ENCODE results near the gene GATC. TPM values are rescaled to one million over a fixed set of nuclear protein-coding genes. Genes with fewer than 3 reads are reported as not detected.

GATC gene
- total and polyA plus RNA-seq, 2 experiments from 2014 or later: 15.9 to 18.3 TPM

- in situ Hi-C loops (cut with MboI): no loop called here
- H3K4me3 ChIP-seq: no peak overlapping the region
- no peak overlapping the region for H2AFZ ChIP-seq
- H3K4me1 ChIP-seq (ENCODE audit: insufficient read depth): no peaks in the 10 kb centered on the region
- H3K9me2 ChIP-seq (ENCODE audit: insufficient read depth): no peaks in the 10 kb centered on the region
- H3K79me2 ChIP-seq (ENCODE audit: insufficient read depth): no peaks in the 10 kb centered on the region
- WGBS, 2 experiments (ENCODE audit: low coverage in 1 of 2, low lambda C conversion rate in 2 of 2, missing lambda C conversion rate in 2 of 2): 57 to 61% methylated on average over 4 of the region's 4 CpGs
- no peak overlapping the region for H3K27ac ChIP-seq
- no peaks in the 10 kb centered on the region for H4K20me1 ChIP-seq (ENCODE audit: insufficient read depth)
- TF ChIP-seq EZH2phosphoT487 (IDR thresholded peaks at IDR 0.05; ENCODE audit: insufficient read depth, low read depth) (no peak), EZH2 (IDR thresholded peaks at IDR 0.05; ENCODE audit: insufficient read depth, poor library complexity, severe bottlenecking) (no peak)
- H3K27me3 ChIP-seq (replicated peaks; ENCODE audit: insufficient read depth): peaks cover 8% of the 10 kb centered on the region; the same call in 1 of the 2 replicates
- no peak overlapping the region for H3K9ac ChIP-seq
- H3K36me3 ChIP-seq (ENCODE audit: low read depth): no peaks in the 10 kb centered on the region
- H3K9me3 ChIP-seq (ENCODE audit: low read depth): no peaks in the 10 kb centered on the region
- DNase-seq: no peak
- no peaks in the 10 kb centered on the region for H3F3A ChIP-seq (ENCODE audit: insufficient read depth)
- no peak overlapping the region for H3K4me2 ChIP-seq (ENCODE audit: unreplicated experiment)
These were observed 24.5 kb upstream of the GATC start for GRCh38 chr12:120421701-120422100.

GRCh38 chr12:120422892-120423456 is 23.3 kb upstream of the GATC start:
- Histone ChIP-seq H3K79me2 (ENCODE audit: insufficient read depth) (no peaks in the 10 kb centered on the region), H3K27me3 (replicated peaks; ENCODE audit: insufficient read depth) (peaks cover 8% of the 10 kb centered on the region; the same call in 1 of the 2 replicates), H3K36me3 (ENCODE audit: low read depth) (no peaks in the 10 kb centered on the region), H3K4me3 (no peak overlapping the region), H3K9ac (no peak overlapping the region), H3K9me2 (ENCODE audit: insufficient read depth) (no peaks in the 10 kb centered on the region), H2AFZ (no peak overlapping the region), H3K4me1 (ENCODE audit: insufficient read depth) (no peaks in the 10 kb centered on the region), H3K4me2 (ENCODE audit: unreplicated experiment) (no peak overlapping the region), H3F3A (ENCODE audit: insufficient read depth) (no peaks in the 10 kb centered on the region), H3K27ac (no peak overlapping the region), H3K9me3 (ENCODE audit: low read depth) (no peaks in the 10 kb centered on the region), H4K20me1 (ENCODE audit: insufficient read depth) (no peaks in the 10 kb centered on the region)
- in situ Hi-C loops (cut with MboI): no loop called here
- DNase-seq: no peak
- TF ChIP-seq EZH2phosphoT487 (IDR thresholded peaks at IDR 0.05; ENCODE audit: insufficient read depth, low read depth): no peak
- no peak for TF ChIP-seq EZH2 (IDR thresholded peaks at IDR 0.05; ENCODE audit: insufficient read depth, poor library complexity, severe bottlenecking)
- 49 to 76% methylated on average over 2 to 7 of the region's 7 CpGs for WGBS, 2 experiments (ENCODE audit: low coverage in 1 of 2, low lambda C conversion rate in 2 of 2, missing lambda C conversion rate in 2 of 2)

GRCh38 chr12:120425797-120426196 is 20.4 kb upstream of the GATC start:
- Histone ChIP-seq H3K9me2 (ENCODE audit: insufficient read depth) (no peaks in the 10 kb centered on the region), H2AFZ (no peak overlapping the region), H3K9ac (no peak overlapping the region), H3K36me3 (ENCODE audit: low read depth) (no peaks in the 10 kb centered on the region), H3F3A (ENCODE audit: insufficient read depth) (no peaks in the 10 kb centered on the region), H3K9me3 (ENCODE audit: low read depth) (no peaks in the 10 kb centered on the region), H3K4me2 (ENCODE audit: unreplicated experiment) (no peak overlapping the region), H3K79me2 (ENCODE audit: insufficient read depth) (no peaks in the 10 kb centered on the region), H3K4me1 (ENCODE audit: insufficient read depth) (no peaks in the 10 kb centered on the region), H3K27me3 (replicated peaks; ENCODE audit: insufficient read depth) (peaks cover 4% of the 10 kb centered on the region; the same call in 1 of the 2 replicates), H4K20me1 (ENCODE audit: insufficient read depth) (no peaks in the 10 kb centered on the region), H3K27ac (no peak overlapping the region), H3K4me3 (no peak overlapping the region)
- TF ChIP-seq EZH2 (IDR thresholded peaks at IDR 0.05; ENCODE audit: insufficient read depth, poor library complexity, severe bottlenecking) (no peak), EZH2phosphoT487 (IDR thresholded peaks at IDR 0.05; ENCODE audit: insufficient read depth, low read depth) (no peak)
- WGBS, 2 experiments (ENCODE audit: low coverage in 1 of 2, low lambda C conversion rate in 2 of 2, missing lambda C conversion rate in 2 of 2): 33 to 46% methylated on average over 3 of the region's 3 CpGs
- in situ Hi-C loops (cut with MboI): no loop called here
- DNase-seq: no peak

- Histone ChIP-seq H3K9me3 (ENCODE audit: low read depth) (no peaks in the 10 kb centered on the region), H3K27me3 (replicated peaks; ENCODE audit: insufficient read depth) (no peaks in the 10 kb centered on the region), H3K27ac (no peak overlapping the region), H3K36me3 (ENCODE audit: low read depth) (no peaks in the 10 kb centered on the region), H3K4me2 (ENCODE audit: unreplicated experiment) (no peak overlapping the region), H3K9me2 (ENCODE audit: insufficient read depth) (no peaks in the 10 kb centered on the region), H4K20me1 (ENCODE audit: insufficient read depth) (no peaks in the 10 kb centered on the region), H3K9ac (no peak overlapping the region), H3K79me2 (ENCODE audit: insufficient read depth) (no peaks in the 10 kb centered on the region), H3F3A (ENCODE audit: insufficient read depth) (no peaks in the 10 kb centered on the region), H3K4me1 (ENCODE audit: insufficient read depth) (no peaks in the 10 kb centered on the region), H2AFZ (no peak overlapping the region), H3K4me3 (no peak overlapping the region)
- DNase-seq: no peak
- in situ Hi-C loops (cut with MboI): no loop called here
- TF ChIP-seq EZH2phosphoT487 (IDR thresholded peaks at IDR 0.05; ENCODE audit: insufficient read depth, low read depth): no peak
- TF ChIP-seq EZH2 (IDR thresholded peaks at IDR 0.05; ENCODE audit: insufficient read depth, poor library complexity, severe bottlenecking): no peak
- 37 to 59% methylated on average over 5 to 8 of the region's 8 CpGs for WGBS, 2 experiments (ENCODE audit: low coverage in 1 of 2, low lambda C conversion rate in 2 of 2, missing lambda C conversion rate in 2 of 2)
These were observed 17.5 kb upstream of the GATC start for GRCh38 chr12:120428597-120429229.
